NCI-H774 (cell line): ENCODE data around the gene ROCK1.
"Not testable (repeated sequence)": the region's sequence is repeated elsewhere in the genome, so short reads cannot be mapped to it uniquely, and the experiment has no call there.

ENCODE experiments used
- DNase-seq: peaks from one replicate; lab custom pipeline; 2025; lab: John Stamatoyannopoulos, UW

The ROCK1 gene

GRCh38 chr18:21052385-21052784, 59.2 kb downstream of the ROCK1 start:
- no peak for DNase-seq

- no peak for DNase-seq
These were observed 60.0 kb downstream of the ROCK1 start for GRCh38 chr18:21051620-21052019.

GRCh38 chr18:21049306-21049705, 62.3 kb downstream of the ROCK1 start:
- no peak for DNase-seq

GRCh38 chr18:21047126-21047525, 64.5 kb downstream of the ROCK1 start:
- no peak for DNase-seq

- DNase-seq = no peak
These were observed 71.1 kb downstream of the ROCK1 start for GRCh38 chr18:21040466-21040865.

- DNase-seq = no peak
These were observed 73.4 kb downstream of the ROCK1 start for GRCh38 chr18:21038201-21038600.

GRCh38 chr18:21031845-21032244, 79.8 kb downstream of the ROCK1 start:
- no peak for DNase-seq

- DNase-seq = not testable (repeated sequence)
These were observed 93.4 kb downstream of the ROCK1 start for GRCh38 chr18:21018257-21018656.

- DNase-seq = no peak
These were observed 99.3 kb downstream of the ROCK1 start for GRCh38 chr18:21012308-21012707.

GRCh38 chr18:21004726-21005125, 106.9 kb downstream of the ROCK1 start:
- no peak for DNase-seq

GRCh38 chr18:21000667-21001066, 110.9 kb downstream of the ROCK1 start:
- DNase-seq = no peak

GRCh38 chr18:20997371-20997770, 114.2 kb downstream of the ROCK1 start:
- no peak for DNase-seq

- DNase-seq = no peak
These were observed 115.2 kb downstream of the ROCK1 start for GRCh38 chr18:20996418-20996817.

- no peak for DNase-seq
These were observed 122.9 kb downstream of the ROCK1 start for GRCh38 chr18:20988726-20989125.

- DNase-seq = no peak
These were observed 136.5 kb downstream of the ROCK1 start for GRCh38 chr18:20975077-20975476.

GRCh38 chr18:20971886-20972267, 139.7 kb downstream of the ROCK1 start:
- DNase-seq = no peak

GRCh38 chr18:20966795-20967194, 144.8 kb downstream of the ROCK1 start:
- DNase-seq = no peak

- DNase-seq = no peak
These were observed 148.6 kb downstream of the ROCK1 start for GRCh38 chr18:20963027-20963426.

- no peak for DNase-seq
These were observed 150.9 kb downstream of the ROCK1 start for GRCh38 chr18:20960735-20961134.

- DNase-seq = not testable (repeated sequence)
These were observed 160.8 kb downstream of the ROCK1 start for GRCh38 chr18:20950827-20951226.
